SU-DHL-6 (cell line): ENCODE measurements around the gene PKD1.
A peak's percentile ranks its signal among the peaks of the same experiment; 100 is the strongest.

Experiments
- H2AFZ ChIP-seq: fragments of 200-600 bp; sonication (generic); 2 replicates; pipeline ENCODE4 v1.6.1; 2014; ENCODE audit warnings: low read depth, mild to moderate bottlenecking, moderate library complexity, mixed read lengths, antibody characterized with exemption, low read length; ENCODE audit not compliant: severe bottlenecking
- H3F3A ChIP-seq: fragments of 200-600 bp; shearing (Covaris generic); 2 replicates; pipeline ENCODE4 v1.6.0; 2016; ENCODE audit warnings: antibody characterized with exemption, mild to moderate bottlenecking; ENCODE audit not compliant: insufficient read depth
- H3K27ac ChIP-seq: fragments of 200-600 bp; sonication (generic); 2 replicates; pipeline ENCODE4 v1.5.1; 2016; ENCODE audit warnings: low read depth, mild to moderate bottlenecking, low read length, moderate library complexity, mixed read lengths
- H3K27me3 ChIP-seq: fragments of 200-600 bp; sonication (generic), shearing (Covaris generic); 2 replicates; pipeline ENCODE4 v1.6.0; 2014; ENCODE audit warnings: mild to moderate bottlenecking, low read length
- H3K36me3 ChIP-seq: fragments of 200-600 bp; sonication (generic); 2 replicates; pipeline ENCODE4 v1.6.1; 2014; ENCODE audit warnings: mild to moderate bottlenecking, low read length, mixed read lengths
- H3K4me2 ChIP-seq: fragments of 300-600, 200-600 bp; shearing (Covaris generic), sonication (generic); 2 replicates; pipeline ENCODE4 v1.6.0; 2014; ENCODE audit warnings: low read length, low read depth, mild to moderate bottlenecking; ENCODE audit not compliant: poor library complexity, severe bottlenecking
- H3K4me3 ChIP-seq: fragments of 200-600 bp; sonication (generic); 2 replicates; pipeline ENCODE4 v1.5.1; 2014; ENCODE audit warnings: antibody characterized with exemption, low read length, mild to moderate bottlenecking, mixed read lengths; ENCODE audit not compliant: insufficient read depth, poor library complexity, severe bottlenecking
- H3K79me2 ChIP-seq: fragments of 200-600 bp; sonication (generic); 2 replicates; pipeline ENCODE4 v1.6.1; 2014; ENCODE audit warnings: mild to moderate bottlenecking, low read length, moderate library complexity; ENCODE audit not compliant: insufficient read depth
- H3K9ac ChIP-seq: fragments of 200-600 bp; sonication (generic); 2 replicates; pipeline ENCODE4 v1.7.0; 2014; ENCODE audit warnings: mild to moderate bottlenecking, low read length
- H3K9me2 ChIP-seq: fragments of 200-600 bp; sonication (generic); replicated peaks from 2 replicates; pipeline ENCODE4 v1.6.1; 2014; ENCODE audit warnings: low read length; ENCODE audit not compliant: insufficient read depth
- H3K9me3 ChIP-seq: fragments of 200-600 bp; sonication (generic); 2 replicates; pipeline ENCODE4 v1.6.1; 2014; ENCODE audit warnings: low read length, mixed read lengths; ENCODE audit not compliant: insufficient read depth
- H4K20me1 ChIP-seq: fragments of 200-600 bp; sonication (generic); 2 replicates; pipeline ENCODE4 v1.6.1; 2014; ENCODE audit warnings: low read depth, mild to moderate bottlenecking, antibody characterized with exemption, low read length, moderate library complexity, mixed read lengths
- EZH2phosphoT487 ChIP-seq: fragments of 200-600 bp; sonication (generic), shearing (Covaris generic); conservative IDR thresholded peaks from 2 replicates; pipeline ENCODE4 v1.6.1; 2018; ENCODE audit warnings: mild to moderate bottlenecking, antibody characterized with exemption, low read length, moderate library complexity, mixed read lengths
- TF ChIP-seq, protein P1 (sequence below): fragments of 200-600 bp; sonication (generic); IDR thresholded peaks from one replicate; pipeline ENCODE4 v1.5.1; 2017; ENCODE audit warnings: antibody characterized with exemption, mild to moderate bottlenecking, low read length, moderate library complexity; ENCODE audit not compliant: insufficient read depth, poor library complexity, severe bottlenecking

The PKD1 gene

GRCh38 chr16:2149630-2150417 is 14.1 kb upstream of the PKD1 start:
- Histone ChIP-seq H3K79me2 (peaks cover 18% of the 10 kb centered on the region), H3K4me3 (no peak overlapping the region), H3K9me3 (no peaks in the 10 kb centered on the region), H3K9me2 (no peaks in the 10 kb centered on the region), H2AFZ (no peak overlapping the region), H4K20me1 (peaks cover 9% of the 10 kb centered on the region; the same call in 1 of the 2 replicates), H3K36me3 (peaks cover 23% of the 10 kb centered on the region), H3K27ac (no peak overlapping the region), H3F3A (peaks cover 62% of the 10 kb centered on the region), H3K27me3 (no peaks in the 10 kb centered on the region), H3K4me2 (peak overlapping the region; percentile 49), H3K9ac (peak overlapping the region; percentile 31; the same call in 1 of the 2 replicates)
- no peak for TF ChIP-seq EZH2phosphoT487
- TF ChIP-seq, protein P1, sequence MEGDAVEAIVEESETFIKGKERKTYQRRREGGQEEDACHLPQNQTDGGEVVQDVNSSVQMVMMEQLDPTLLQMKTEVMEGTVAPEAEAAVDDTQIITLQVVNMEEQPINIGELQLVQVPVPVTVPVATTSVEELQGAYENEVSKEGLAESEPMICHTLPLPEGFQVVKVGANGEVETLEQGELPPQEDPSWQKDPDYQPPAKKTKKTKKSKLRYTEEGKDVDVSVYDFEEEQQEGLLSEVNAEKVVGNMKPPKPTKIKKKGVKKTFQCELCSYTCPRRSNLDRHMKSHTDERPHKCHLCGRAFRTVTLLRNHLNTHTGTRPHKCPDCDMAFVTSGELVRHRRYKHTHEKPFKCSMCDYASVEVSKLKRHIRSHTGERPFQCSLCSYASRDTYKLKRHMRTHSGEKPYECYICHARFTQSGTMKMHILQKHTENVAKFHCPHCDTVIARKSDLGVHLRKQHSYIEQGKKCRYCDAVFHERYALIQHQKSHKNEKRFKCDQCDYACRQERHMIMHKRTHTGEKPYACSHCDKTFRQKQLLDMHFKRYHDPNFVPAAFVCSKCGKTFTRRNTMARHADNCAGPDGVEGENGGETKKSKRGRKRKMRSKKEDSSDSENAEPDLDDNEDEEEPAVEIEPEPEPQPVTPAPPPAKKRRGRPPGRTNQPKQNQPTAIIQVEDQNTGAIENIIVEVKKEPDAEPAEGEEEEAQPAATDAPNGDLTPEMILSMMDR: no peak

GRCh38 chr16:2148714-2149629 is 13.3 kb upstream of the PKD1 start:
- Histone ChIP-seq H3K9me2 (no peaks in the 10 kb centered on the region), H3F3A (peaks cover 53% of the 10 kb centered on the region), H3K27me3 (no peaks in the 10 kb centered on the region), H3K27ac (no peak overlapping the region), H3K9ac (peak overlapping the region; percentile 31), H3K79me2 (peaks cover 9% of the 10 kb centered on the region; the same call in 1 of the 2 replicates), H3K4me2 (peak overlapping the region; percentile 49), H2AFZ (no peak overlapping the region), H3K4me3 (peak overlapping the region; percentile 27), H4K20me1 (peaks cover 8% of the 10 kb centered on the region; the same call in 1 of the 2 replicates), H3K9me3 (no peaks in the 10 kb centered on the region), H3K36me3 (peaks cover 14% of the 10 kb centered on the region)
- TF ChIP-seq, protein P1: no peak
- TF ChIP-seq EZH2phosphoT487: no peak

DNA sequence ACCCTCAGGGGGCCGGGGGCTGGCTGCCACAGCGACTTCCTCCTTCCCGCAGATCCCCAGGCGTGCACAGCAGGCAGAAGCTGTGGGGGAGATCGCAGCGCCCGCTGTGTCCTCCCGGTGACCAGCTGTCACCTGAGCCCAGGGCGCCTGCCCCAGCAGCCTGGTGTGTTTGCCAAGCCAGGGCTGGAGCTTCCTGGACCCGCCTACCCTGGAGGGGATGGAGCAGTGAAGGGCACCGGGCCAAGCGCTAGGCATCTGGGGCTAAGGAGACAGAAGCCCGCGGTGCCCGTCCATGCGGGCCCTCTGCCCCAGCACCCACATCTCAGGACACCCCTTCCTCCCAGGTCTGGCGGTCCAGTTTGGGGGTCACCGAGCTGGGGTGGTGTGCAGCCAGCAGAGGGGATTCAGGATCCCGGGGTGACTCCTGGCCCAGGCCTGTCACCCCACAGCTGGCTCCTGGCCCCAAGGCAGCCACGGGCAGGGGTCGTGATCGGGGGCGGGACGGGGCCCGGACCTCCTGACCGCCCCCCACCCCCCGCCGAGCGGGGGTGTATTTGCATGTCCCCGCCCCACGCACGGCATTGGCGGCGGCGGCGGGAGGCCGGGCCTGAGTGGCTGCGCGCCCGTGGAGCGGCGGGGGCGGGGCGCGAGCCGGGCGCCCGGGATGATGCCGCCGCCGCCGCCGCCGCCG is 12.4 kb upstream of the PKD1 start, which contains the start of gene RAB26:
Gene RAB26, plus strand, starts transcription at position 645 of the 691 bp plus-strand sequence. CDS start 159 bp downstream, outside the sequence.
- Histone ChIP-seq H3K79me2 (peaks cover 2% of the 10 kb centered on the region; the same call in 1 of the 2 replicates), H2AFZ (no peak within 1 kb of the TSS), H3K27ac (no peak within 1 kb of the TSS), H3K36me3 (peaks cover 7% of the 10 kb centered on the region), H3K9me2 (no peaks in the 10 kb centered on the region), H3K4me3 (peak within 1 kb of the TSS; percentile 27), H3K9ac (peak within 1 kb of the TSS; percentile 31), H3K27me3 (no peaks in the 10 kb centered on the region), H4K20me1 (peaks cover 5% of the 10 kb centered on the region; the same call in 1 of the 2 replicates), H3K4me2 (peak within 1 kb of the TSS; percentile 49), H3F3A (peaks cover 45% of the 10 kb centered on the region), H3K9me3 (no peaks in the 10 kb centered on the region)
- TF ChIP-seq EZH2phosphoT487: no peak
- TF ChIP-seq, protein P1: no peak
